DND-41 (cell line): ENCODE results near the gene GPC3.

Experiments used
- CTCF ChIP-seq: IDR thresholded peaks from 2 replicates; pipeline ENCODE4 v1.5.1; 2012; ENCODE audit warnings: borderline replicate concordance, low read length, moderate library complexity, mild to moderate bottlenecking; ENCODE audit not compliant: poor library complexity, severe bottlenecking; ENCODE audit errors: extremely low read depth
- EZH2 ChIP-seq: IDR thresholded peaks from 3 replicates; pipeline ENCODE4 v1.6.1; 2012; ENCODE audit warnings: borderline replicate concordance, low read depth, mild to moderate bottlenecking, moderate library complexity, low read length, inconsistent platforms; ENCODE audit not compliant: severe bottlenecking

GRCh38 chrX:134013524-134013923 is 28.1 kb upstream of the GPC3 start:
- TF ChIP-seq CTCF (no peak), EZH2 (no peak)
